Keratinocyte (primary cell): ENCODE results near the gene RPH3AL.

ENCODE experiments used
- EZH2 ChIP-seq: IDR thresholded peaks from one replicate; pipeline ENCODE4 v1.6.1; 2012; ENCODE audit warnings: inconsistent platforms, mild to moderate bottlenecking, low read length, moderate library complexity
- TF ChIP-seq, protein P1 (sequence below), 3 experiments: IDR thresholded peaks in 1 of 3; conservative IDR thresholded peaks in 1 of 3; optimal IDR thresholded peaks in 1 of 3; 2 replicates in 2 of 3; 3 replicates in 1 of 3; pipeline versions ENCODE3 to v1.5.1; 2011; ENCODE audit warnings: low read length in 3 of 3, mild to moderate bottlenecking in 3 of 3, moderate library complexity in 2 of 3, control low read depth in 1 of 3, inconsistent platforms in 1 of 3; ENCODE audit not compliant: insufficient read depth in 2 of 3; ENCODE audit errors: extremely low read depth in 1 of 3

GRCh38 chr17:259341-259976, 93.1 kb downstream of the RPH3AL start:
- TF ChIP-seq, protein P1, sequence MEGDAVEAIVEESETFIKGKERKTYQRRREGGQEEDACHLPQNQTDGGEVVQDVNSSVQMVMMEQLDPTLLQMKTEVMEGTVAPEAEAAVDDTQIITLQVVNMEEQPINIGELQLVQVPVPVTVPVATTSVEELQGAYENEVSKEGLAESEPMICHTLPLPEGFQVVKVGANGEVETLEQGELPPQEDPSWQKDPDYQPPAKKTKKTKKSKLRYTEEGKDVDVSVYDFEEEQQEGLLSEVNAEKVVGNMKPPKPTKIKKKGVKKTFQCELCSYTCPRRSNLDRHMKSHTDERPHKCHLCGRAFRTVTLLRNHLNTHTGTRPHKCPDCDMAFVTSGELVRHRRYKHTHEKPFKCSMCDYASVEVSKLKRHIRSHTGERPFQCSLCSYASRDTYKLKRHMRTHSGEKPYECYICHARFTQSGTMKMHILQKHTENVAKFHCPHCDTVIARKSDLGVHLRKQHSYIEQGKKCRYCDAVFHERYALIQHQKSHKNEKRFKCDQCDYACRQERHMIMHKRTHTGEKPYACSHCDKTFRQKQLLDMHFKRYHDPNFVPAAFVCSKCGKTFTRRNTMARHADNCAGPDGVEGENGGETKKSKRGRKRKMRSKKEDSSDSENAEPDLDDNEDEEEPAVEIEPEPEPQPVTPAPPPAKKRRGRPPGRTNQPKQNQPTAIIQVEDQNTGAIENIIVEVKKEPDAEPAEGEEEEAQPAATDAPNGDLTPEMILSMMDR (optimal IDR thresholded peaks at IDR 0.05 in 1 of 3, IDR thresholded peaks at IDR 0.05 in 1 of 3, conservative IDR thresholded peaks at IDR 0.05 in 1 of 3; ENCODE audit: extremely low read depth in 1 of 3, insufficient read depth in 2 of 3, low read length in 3 of 3): no peak
- TF ChIP-seq EZH2: no peak
